ENCODE measurements around the gene RNPEPL1.

The RNPEPL1 gene

DNA sequence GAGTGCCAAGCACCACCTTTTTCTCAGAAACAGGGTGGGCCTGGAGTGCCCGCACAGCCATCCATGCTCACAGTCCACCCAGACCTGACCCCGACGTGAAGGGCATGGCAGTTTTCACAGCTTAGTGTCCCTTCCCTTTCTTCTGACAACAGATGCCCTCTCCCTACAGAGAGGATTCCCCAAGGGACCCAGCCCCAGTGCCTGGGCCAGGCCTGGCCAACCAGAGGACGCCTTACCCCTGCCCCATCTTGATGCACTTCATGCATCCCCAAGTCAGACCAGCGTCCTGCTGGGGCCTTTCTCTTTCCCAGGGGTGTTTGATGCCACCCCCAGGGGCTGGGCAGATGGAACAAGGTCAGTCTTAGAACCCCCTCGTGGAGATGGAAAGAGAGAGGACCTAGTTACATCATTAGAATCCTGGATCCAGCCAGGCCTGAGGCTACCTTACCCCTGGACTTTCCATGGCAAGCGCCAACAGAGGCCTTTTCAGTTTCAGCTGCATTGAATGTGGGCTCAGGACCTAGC is 14.3 kb upstream of the RNPEPL1 start:
- TF ChIP-seq, protein P1, sequence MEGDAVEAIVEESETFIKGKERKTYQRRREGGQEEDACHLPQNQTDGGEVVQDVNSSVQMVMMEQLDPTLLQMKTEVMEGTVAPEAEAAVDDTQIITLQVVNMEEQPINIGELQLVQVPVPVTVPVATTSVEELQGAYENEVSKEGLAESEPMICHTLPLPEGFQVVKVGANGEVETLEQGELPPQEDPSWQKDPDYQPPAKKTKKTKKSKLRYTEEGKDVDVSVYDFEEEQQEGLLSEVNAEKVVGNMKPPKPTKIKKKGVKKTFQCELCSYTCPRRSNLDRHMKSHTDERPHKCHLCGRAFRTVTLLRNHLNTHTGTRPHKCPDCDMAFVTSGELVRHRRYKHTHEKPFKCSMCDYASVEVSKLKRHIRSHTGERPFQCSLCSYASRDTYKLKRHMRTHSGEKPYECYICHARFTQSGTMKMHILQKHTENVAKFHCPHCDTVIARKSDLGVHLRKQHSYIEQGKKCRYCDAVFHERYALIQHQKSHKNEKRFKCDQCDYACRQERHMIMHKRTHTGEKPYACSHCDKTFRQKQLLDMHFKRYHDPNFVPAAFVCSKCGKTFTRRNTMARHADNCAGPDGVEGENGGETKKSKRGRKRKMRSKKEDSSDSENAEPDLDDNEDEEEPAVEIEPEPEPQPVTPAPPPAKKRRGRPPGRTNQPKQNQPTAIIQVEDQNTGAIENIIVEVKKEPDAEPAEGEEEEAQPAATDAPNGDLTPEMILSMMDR (IDR thresholded peaks at IDR 0.05) = no peak

DNA sequence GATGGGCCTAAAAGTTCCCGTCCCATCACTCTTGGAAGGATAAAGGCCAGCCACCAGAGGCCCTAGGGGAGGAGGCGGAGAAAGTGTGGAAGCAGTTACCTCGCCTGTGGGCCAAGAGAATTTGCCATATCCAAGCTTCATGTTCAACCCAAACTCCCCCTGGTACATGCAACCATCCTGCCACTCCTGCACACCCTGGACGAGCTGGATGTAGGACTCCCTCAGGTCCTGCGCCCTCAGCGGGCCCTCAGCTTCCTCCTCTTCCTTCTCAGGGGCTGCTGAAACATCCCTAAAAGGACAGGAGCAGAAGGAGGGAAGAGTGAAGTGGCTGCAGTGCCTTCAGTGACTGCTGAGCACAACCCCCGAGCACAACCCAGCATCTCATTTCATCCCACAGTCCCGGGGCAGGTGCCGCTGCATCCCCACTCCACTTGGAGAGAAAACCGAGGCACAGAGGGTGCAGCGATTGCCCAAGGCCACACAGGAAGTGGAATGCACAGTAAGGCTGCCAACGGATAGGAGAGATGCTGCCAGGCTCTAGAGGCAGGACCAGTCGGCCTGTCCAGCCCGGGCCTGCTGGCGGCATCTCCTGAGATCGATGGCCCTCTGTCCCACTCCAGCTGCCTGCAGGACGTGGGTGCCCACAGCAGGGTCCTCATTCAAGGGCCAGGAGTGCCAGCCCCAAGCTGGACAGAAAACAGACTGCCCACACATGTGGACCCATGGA is 13.4 kb upstream of the RNPEPL1 start:
- TF ChIP-seq, protein P1 (IDR thresholded peaks at IDR 0.05) = no peak

DNA sequence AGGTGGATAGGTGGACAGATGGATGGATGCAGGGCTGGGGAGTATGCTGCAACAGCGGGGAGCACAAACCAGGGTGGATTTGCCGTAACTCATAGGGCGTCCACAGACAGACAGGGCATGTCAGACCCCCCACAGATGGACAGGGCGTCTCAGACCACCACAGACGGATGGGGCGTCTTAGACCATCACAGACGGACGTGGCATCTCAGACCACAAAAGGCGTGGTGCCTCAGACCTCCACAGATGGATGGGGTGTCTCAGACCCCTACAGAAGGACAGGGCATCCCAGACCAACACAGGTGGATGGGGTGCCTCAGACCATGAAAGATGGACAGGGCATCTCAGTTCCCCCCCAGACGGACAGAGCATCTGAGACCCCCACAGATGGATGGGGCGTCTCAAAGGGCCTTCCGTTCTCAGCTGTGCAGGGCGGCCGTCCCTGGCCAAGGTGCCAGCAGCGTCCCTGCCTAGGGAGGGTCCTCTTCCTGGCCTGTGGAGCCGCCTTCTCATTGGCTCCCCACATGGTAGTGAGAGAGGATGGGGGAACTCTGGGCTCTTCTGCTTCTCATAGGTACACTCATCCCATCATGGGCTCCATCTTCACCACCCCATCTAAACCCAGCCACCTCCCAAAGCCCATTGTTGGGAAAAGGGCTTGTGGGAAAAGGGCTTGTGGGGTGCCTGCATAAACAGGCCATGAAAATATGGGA is 12.6 kb upstream of the RNPEPL1 start:
- TF ChIP-seq, protein P1 (IDR thresholded peaks at IDR 0.05) = no peak

DNA sequence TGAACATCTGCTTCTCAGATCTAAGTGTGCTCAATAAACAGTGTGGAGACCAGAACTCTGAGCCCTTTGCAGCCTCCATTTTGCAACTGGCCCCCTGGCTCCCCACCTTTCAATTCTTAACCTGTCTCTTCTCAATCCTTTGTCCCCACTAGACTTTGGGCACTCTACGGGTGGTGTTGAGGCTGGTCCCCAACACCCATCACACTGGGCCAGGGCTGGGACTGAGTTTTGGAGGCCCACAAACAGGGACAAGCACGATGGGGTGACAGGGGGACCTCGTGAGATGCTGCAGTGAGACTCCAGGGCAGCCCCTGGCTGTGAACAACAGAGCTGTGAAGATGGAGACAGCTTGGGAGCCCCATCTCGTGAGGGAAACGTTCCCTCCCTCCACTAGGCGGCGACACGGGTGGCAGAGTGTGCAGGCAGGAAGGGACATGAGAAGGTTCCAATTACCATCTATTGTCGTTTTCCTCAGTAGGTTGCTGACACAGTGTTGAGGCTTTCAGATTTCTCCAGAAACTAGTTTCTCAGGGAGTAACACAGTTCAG is 11.7 kb upstream of the RNPEPL1 start:
- TF ChIP-seq, protein P1 (IDR thresholded peaks at IDR 0.05) = peak; percentile 55

DNA sequence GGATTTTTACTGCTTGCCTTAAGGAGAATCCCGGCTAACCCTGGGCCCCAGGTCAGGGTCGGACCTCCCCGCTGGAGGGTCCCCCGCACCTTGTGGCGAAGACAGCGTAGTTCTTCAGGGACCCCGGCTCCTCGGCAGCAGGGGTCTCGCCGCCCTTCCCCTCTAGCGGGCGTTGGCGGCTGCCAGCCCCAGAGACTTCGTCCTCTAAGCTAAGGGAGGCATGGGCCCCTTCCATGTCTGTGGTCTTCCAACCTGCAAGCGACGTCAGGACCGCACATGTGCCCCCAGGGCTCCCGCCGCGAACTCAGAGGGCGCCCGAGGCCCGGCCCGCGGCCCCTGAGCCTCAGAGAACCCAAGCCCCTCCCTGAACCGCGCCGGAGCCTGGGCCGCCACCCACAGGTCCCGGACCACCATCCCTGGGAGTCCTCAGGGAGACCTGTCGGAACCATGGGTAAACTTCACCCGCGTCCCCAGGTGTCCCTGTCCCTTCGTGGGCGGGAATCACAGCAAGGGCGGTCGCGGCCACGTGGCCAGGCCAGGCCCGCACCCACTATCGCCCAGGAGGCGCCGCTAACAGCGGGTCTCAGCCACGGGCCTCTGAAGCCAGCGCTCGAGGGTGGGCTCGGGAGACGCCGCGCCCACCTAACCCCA is 11.1 kb upstream of the RNPEPL1 start:
- TF ChIP-seq, protein P1 (IDR thresholded peaks at IDR 0.05) = no peak

DNA sequence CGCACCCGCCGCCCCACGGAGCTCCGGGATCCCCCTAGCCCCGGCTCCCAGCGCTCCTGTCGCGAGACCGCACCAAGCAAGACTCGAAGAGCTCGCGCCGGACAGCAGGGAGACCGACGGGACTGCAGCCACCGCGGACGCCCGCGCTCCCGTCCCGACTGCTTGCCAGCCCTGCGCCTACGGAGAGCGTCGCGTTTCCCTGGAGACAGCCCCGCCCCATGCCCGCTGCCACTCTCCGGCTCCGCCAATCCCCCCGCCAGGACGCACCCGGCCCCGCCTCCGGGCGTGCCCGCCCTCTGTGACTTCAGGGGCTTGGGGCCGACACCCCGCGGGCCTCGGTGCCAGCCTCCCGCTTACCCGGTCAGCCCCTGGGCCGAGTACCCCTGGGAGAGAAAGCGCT is 10.5 kb upstream of the RNPEPL1 start, which contains the start of gene ANKMY1:
Gene ANKMY1 (minus strand): TSS at position 181 of the 400 bp plus-strand sequence. CDS start 653 bp downstream, outside the sequence.
- TF ChIP-seq, protein P1 (IDR thresholded peaks at IDR 0.05) = no peak

DNA sequence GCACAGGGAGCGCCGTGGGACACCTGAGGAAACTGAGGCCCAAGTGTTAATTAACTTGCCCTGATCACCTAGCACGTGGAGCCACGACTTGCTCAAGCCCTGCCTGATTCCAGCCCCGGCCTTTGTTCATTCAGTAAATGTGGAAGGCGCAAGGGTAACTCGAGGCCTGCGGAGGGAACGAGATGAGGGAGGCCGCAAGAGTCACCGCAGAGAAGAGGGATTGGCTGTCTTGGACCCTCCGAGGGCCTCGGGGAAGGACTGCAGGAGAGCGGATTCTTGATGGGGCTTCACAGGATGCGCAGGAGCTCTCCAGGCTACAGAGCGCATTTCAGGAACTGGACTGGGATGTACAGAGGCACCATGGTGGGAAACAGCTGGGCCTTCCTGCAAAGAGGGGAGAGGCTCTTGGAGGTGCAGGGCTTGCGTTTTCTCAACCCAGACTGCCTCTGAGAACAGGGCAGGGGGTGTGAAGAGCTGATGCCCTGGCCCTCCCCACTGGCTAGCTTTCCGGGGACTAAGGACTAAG is 10.0 kb upstream of the RNPEPL1 start:
- TF ChIP-seq, protein P1 (IDR thresholded peaks at IDR 0.05) = no peak

Measured in LNCAP (cell line).